HG03460 (cell line): ENCODE data around the gene PHACTR1.

ENCODE experiments used
- ATAC-seq: cut with Tn5 transposase; IDR thresholded peaks from one replicate; pipeline ENCODE4 v1.9.1; 2021; ENCODE audit not compliant: unreplicated experiment

The PHACTR1 gene

DNA sequence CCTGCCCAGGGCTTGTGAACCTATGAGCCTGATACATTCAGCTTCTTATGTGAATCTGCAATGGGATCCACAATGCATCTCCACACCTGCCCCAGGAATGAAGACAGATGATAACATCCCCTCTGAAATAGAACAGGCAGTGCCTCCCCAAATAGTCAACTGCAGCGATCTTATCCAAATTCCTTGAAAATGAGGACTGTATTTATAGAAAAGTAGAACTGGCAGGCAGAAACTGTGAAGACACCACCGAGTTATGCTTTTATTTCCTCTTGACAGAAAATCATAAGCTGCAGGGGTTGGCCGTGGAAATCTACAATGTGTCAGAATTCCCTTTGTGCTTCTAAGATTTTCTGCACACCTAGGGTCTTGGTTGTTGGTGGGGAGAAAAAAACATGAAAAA lies 341.5 kb downstream of the PHACTR1 start:
- no peak for ATAC-seq

DNA sequence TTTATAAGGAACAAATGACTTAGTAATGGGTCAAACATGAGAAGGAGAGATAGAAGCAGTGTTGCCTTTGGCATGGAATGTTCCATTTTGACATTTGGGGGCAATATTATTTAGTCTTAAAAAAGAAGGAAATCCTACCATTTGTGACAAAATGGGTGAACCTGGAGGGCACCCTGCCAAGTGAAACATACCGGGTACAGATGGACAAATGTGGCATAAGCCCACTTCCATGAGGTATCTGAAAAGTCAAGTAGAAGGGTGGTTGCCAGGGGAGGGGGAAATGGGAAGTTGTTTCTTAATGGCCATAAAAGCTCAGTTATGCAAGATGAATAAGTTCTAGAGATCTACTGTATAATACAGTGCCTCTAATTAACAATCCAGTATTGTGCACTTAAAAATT lies 342.5 kb downstream of the PHACTR1 start:
- no peak for ATAC-seq

- no peak for ATAC-seq
Observed at GRCh38 chr6:13063300-13063918, 346.8 kb downstream of the PHACTR1 start.

DNA sequence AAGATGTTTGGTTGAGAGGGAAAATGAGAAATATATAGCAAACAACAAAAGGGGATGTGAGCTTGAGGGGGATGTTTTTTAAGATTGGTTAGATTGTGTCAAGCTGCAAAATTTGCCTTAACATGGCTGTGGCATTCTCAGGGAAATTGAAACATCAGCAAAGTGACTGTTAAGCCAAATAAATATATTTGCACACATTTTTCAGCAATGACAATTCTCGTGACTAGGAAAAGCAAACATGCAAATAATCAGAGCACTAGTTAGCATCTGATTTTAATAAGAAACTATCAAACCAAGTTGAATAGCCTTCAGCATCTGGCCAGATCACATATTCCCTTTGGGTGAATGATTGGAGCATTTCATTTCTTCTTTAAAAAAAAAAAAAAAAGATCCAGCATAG lies 349.0 kb downstream of the PHACTR1 start:
- ATAC-seq: no peak

DNA sequence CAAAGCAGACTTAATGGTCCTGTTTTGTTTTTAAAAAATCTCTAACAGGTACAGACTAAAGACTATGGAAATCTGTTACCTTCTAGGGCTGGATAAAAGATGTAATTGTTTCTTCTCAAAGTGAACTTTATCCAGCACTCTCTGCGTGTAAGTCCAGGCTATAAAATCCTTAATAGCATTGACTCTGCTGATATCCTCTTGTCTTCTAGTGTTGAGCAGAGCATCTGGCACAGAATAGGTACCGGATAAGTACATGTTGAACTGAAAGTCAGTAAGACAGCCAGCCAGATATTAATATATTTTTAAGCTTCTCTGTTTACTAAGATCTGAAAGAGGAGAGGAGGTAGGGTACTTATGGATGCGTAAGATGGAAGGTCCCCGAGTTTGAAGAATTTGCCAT lies 349.5 kb downstream of the PHACTR1 start:
- no peak for ATAC-seq

GRCh38 chr6:13066820-13067219 lies 350.3 kb downstream of the PHACTR1 start:
- no peak for ATAC-seq

DNA sequence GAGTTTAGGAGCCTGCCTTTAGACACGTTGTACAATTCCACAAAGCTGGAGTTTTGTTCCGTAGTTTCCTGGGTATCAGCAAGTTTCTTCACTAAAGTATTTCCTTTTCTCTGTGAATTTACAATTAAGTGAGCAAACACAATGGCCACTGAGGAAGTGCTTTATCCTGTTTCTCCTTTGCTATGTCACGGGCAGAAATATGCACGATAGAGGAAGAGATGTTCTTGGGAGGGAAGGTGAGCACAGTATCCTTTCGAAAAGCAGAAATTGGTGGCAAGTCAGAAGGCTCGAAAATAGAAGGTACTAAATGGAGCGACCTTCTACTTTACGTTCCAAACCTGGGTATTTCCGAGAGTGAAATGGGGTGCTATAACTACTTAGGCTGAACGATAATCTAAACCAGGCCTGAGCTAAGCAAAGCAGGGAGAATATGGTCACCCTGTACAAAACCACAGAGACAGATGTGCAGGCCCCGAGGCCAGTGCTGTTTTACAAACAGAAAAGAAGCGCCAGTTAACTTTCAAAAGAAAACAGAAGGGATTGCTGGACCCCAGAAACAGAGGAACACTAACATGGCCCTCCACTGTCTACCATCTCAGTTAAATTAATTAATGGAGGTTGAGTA lies 352.1 kb downstream of the PHACTR1 start:
- ATAC-seq: no peak

- no peak for ATAC-seq
Observed at GRCh38 chr6:13071550-13072345, 355.2 kb downstream of the PHACTR1 start.

DNA sequence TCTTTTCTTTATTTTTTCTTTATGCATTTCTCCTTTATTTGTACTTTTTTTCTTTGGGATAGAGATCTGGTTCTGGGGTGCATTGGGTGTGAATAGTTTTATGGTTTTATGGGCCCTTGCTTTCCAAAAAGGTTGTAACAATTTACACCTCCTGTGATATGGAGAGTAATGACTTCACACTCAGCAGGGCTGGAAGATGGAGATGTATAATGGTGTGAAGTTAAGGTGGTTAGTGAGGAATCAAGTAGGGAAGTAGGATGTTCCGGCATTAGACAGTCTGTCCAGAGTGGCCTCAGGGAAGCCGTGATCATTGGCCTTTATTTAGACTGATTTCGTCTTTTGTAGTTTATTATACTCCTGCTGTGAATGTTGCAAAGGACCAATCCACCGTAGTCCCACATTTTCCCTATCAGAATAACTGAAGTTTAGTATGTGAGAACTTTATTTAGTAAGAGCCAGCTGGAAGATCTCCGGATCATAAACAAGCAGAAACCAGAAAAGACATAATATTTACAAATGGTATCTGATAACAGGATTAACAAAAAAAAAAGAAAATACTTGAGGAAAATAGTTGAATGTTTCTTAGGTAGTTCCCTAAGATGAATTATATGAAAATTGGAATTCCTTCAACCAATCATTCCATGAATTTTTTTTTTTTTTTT lies 356.2 kb downstream of the PHACTR1 start:
- no peak for ATAC-seq

DNA sequence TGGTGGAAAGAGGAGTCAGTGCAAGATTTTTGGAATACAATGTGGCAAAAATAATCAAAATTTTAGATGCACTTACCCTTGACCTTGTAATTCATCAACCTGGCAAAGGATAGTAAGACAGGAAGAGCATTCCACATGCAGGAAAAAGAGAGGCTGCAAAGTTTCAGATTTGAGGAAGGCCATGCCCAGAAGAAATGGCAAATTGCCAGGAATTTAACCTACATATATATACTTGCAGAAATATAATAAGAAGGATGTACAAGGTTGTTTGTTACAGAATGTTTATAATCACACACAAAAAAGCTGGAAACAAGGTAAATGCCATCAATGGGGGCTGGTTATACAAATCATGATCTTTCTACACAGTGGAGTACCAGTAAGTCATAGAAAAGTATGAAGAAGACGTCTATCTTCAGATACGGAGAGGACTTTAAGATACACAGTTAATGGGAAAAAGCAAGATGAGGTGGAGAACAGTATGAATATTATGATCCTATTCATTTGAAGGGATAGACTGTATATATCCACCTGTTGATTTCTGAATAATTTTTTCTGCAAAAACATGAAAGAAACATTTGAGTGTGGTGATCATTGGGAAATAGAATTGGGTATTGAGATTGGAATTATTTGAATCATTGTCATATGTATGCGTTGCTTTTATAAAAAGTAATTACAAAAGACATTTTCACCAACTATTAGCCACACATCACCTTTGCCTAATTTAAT lies 358.0 kb downstream of the PHACTR1 start:
- ATAC-seq: no peak

GRCh38 chr6:13075141-13075845 lies 358.7 kb downstream of the PHACTR1 start:
- no peak for ATAC-seq

DNA sequence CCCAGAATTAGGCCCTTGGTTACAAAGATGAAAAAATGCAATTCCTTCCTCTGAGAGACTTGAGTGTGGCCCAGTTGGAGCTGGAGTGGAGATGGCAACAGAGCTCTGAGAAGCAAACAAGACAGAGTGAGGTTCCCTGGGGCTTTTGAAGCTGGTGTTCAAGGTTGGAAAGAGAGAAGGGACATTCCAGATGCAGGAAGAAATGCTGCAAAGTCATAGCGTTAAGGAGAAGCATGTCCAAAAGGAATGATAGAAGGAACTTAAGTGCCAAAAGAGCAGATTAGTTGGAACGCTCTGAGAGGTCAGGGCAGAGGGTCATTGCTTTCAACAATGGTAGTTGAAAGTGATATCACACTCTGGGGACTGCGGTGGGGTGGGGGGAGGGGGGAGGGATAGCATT lies 360.0 kb downstream of the PHACTR1 start:
- ATAC-seq: no peak

DNA sequence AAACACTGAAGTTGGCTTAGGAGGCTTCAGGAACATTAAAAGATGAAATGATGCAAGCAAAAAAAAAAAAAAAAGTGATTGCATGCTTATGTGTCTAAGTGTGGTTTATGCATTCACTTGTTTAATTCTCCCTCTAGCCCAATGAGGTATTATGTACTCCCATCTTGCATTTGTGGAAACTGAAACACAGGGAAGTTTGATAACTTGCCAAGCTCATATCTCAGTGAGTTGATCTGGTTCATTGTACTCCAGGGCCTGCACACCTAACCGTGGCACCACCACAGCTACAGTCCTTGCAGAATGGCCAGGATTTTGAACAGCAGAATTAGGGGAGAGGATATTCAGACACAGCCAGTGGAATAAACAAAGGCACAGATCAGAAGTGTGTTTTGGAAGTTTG lies 360.6 kb downstream of the PHACTR1 start:
- ATAC-seq: no peak

DNA sequence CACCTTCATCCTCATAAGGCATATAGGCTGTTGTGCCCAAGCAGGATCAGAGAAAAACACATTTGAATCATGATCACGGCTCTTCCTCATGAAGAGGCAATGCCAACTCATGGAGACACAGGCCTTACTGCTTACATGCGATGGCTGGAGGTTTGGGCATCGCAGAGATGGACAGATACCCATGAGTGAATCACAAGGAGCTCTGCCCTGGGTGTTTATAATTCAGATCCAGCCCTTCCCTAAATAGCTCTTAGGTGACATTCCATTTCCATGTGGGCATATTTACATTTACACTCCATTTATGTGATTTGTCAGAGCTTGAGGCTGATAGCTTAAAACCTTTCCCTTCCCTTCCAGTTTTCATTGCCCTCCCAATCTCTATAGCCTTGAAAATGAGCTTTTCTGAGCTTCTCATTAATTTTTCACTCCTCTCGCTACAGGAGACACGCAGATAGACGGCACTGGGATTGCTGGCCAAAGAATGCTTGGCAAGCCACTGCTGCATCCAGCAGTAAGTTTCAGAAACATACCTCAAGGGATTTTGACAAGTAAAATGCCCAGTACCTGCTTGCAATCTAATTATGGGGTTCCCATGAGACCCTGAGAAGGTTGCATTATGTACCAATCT lies 362.6 kb downstream of the PHACTR1 start:
- ATAC-seq: no peak

DNA sequence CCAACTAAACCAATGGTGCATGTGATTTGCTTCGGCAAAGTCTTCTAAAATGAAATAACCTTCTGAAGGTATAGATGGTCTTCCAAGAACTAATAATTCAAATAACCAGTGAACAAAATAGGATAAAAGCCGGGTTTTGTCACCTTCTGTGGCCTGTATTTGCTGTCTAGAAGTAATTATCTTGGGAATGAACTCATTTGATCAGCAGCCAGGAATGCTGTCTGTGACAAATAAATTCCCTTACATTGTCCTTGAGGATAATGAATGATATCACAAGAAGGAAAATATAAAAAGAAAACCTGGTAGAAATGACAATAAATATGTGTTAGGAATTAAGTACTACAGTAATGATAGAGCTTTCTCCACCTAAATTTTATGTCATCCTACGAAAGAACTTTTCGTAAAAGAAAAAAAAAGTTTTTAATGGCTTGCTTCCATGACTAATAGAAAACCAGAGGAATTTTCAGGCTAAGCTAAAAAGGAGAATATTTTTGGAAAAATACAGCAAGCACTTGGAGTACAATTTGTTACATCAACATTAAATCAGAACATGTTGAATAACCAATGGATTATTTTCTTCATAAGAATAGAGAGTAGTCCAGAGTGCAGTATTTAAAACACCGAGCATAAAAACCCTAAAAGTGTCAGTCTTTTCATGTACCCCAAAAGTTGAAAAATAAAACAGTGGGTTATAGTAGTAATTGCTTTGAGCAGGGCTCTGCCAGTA lies 364.1 kb downstream of the PHACTR1 start:
- ATAC-seq: no peak

- ATAC-seq: no peak
Observed at GRCh38 chr6:13081189-13081563, 364.6 kb downstream of the PHACTR1 start.

GRCh38 chr6:13089296-13089994 lies 372.9 kb downstream of the PHACTR1 start:
- no peak for ATAC-seq

- ATAC-seq: no peak
Observed at GRCh38 chr6:13091192-13091591, 374.6 kb downstream of the PHACTR1 start.
